Choroid plexus epithelial cell (primary cell): Measurements from ENCODE around the gene CALN1.

Experiments used
- DNase-seq: peaks from one replicate; pipeline ENCODE4 v3.0.0-alpha.2; 2010; ENCODE audit warnings: low read depth
- H3K4me3 ChIP-seq: 2 replicates; pipeline ENCODE4 v1.5.1; 2011; ENCODE audit warnings: low read depth, mild to moderate bottlenecking, control low read depth, low read length, moderate library complexity
- CTCF ChIP-seq: conservative IDR thresholded peaks from 2 replicates; pipeline ENCODE4 v1.5.1; 2011; ENCODE audit warnings: low read depth, mild to moderate bottlenecking, control low read depth, inconsistent platforms, low read length, moderate library complexity

The CALN1 gene

GRCh38 chr7:72183835-72184234, 228.3 kb downstream of the CALN1 start:
- H3K4me3 ChIP-seq = no peak overlapping the region
- DNase-seq = no peak
- TF ChIP-seq CTCF = no peak

GRCh38 chr7:72182036-72182435, 230.1 kb downstream of the CALN1 start:
- no peak for TF ChIP-seq CTCF
- no peak overlapping the region for H3K4me3 ChIP-seq
- no peak for DNase-seq

GRCh38 chr7:72176875-72177274, 235.3 kb downstream of the CALN1 start:
- TF ChIP-seq CTCF = no peak
- DNase-seq = no peak
- no peak overlapping the region for H3K4me3 ChIP-seq

DNA sequence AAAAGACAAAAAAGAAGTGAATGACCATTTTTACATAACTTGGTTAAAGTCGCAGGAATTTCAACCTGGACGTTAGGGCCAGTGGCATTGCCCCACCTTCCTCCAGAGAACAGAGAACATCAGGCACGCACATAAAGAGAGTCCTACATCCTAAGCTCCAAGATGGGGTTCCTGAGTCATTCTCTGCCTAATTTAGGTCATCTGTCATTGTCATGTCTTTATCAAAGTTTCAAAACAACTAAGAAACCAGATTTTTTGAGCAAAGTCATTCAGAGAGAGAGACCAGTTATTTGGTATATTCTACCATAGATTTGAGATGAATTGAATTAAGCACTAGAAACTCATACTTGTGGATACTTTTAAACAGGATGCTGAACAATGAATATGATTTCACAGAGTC, 241.7 kb downstream of the CALN1 start:
- no peak for TF ChIP-seq CTCF
- H3K4me3 ChIP-seq = no peak overlapping the region
- DNase-seq = no peak

DNA sequence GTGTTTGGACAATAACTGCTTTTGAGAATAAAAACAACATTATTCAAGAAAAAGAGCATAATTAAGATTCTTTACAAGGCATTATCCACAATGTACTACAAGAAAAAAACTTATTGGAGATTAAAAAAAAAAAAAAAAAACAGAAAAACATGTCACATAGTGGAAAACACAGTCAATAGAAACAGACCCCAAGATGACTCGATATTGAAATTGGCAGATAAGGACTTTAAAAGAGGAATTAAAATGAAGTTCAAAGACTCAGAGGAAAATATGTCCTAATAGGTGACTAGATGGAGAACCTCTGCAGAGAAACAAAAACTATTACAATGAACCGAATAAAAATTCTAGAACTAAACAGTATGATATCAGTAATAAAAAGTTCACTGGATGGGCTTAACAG, 248.9 kb downstream of the CALN1 start:
- no peak for DNase-seq
- no peak for TF ChIP-seq CTCF
- H3K4me3 ChIP-seq = no peak overlapping the region

- H3K4me3 ChIP-seq = no peak overlapping the region
- no peak for DNase-seq
- no peak for TF ChIP-seq CTCF
These were observed 250.6 kb downstream of the CALN1 start for GRCh38 chr7:72161534-72161933.

DNA sequence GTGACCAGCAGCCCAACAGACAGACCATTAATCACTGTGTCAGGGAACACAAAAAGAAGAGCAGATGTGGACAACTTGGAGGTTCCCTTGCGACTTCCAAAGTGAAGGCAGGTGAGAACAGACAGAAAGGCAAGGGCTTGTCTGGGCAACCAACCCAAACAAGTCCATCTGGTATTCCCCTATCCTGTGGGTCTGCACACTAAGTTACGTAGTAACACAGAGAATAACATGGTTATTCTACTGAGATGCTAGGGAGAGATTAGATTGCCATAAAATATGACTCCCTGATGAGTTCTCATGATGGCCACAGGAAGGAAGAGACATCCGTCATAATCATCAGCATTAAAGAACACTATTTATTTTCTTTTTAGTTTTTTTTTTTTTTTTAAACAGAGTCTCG, 252.2 kb downstream of the CALN1 start:
- no peak for DNase-seq
- TF ChIP-seq CTCF = no peak
- no peak overlapping the region for H3K4me3 ChIP-seq
